GM06990 (cell line): ENCODE data around the gene METAP2.

ENCODE experiments used
- DNase-seq: peaks from one replicate; pipeline ENCODE4 v3.0.0-alpha.2; 2011; ENCODE audit not compliant: insufficient read length; ENCODE audit errors: extremely low read depth
- H3K27me3 ChIP-seq: replicated peaks from 2 replicates; pipeline ENCODE4 v1.6.0; 2011; ENCODE audit warnings: low read length; ENCODE audit not compliant: control insufficient read depth, insufficient read depth
- H3K36me3 ChIP-seq: 2 replicates; pipeline ENCODE4 v1.5.1; 2011; ENCODE audit warnings: low read length; ENCODE audit not compliant: control insufficient read depth, insufficient read depth
- H3K4me3 ChIP-seq: replicated peaks from 2 replicates; pipeline ENCODE4 v1.5.1; 2011; ENCODE audit warnings: low read depth, mild to moderate bottlenecking, control low read depth, low read length
- TF ChIP-seq, protein P1 (sequence below): IDR thresholded peaks from 2 replicates; pipeline ENCODE4 v1.5.1; 2011; ENCODE audit warnings: low read length, control low read depth, mild to moderate bottlenecking, inconsistent platforms; ENCODE audit not compliant: insufficient read depth, poor library complexity, severe bottlenecking

Gene METAP2

GRCh38 chr12:95533985-95534384 is 60.0 kb downstream of the METAP2 start:
- Histone ChIP-seq H3K36me3 (no peaks in the 10 kb centered on the region), H3K4me3 (no peak overlapping the region), H3K27me3 (no peaks in the 10 kb centered on the region)
- no peak for DNase-seq
- TF ChIP-seq, protein P1, sequence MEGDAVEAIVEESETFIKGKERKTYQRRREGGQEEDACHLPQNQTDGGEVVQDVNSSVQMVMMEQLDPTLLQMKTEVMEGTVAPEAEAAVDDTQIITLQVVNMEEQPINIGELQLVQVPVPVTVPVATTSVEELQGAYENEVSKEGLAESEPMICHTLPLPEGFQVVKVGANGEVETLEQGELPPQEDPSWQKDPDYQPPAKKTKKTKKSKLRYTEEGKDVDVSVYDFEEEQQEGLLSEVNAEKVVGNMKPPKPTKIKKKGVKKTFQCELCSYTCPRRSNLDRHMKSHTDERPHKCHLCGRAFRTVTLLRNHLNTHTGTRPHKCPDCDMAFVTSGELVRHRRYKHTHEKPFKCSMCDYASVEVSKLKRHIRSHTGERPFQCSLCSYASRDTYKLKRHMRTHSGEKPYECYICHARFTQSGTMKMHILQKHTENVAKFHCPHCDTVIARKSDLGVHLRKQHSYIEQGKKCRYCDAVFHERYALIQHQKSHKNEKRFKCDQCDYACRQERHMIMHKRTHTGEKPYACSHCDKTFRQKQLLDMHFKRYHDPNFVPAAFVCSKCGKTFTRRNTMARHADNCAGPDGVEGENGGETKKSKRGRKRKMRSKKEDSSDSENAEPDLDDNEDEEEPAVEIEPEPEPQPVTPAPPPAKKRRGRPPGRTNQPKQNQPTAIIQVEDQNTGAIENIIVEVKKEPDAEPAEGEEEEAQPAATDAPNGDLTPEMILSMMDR = no peak

- H3K36me3 ChIP-seq = no peaks in the 10 kb centered on the region
- no peak for DNase-seq
- TF ChIP-seq, protein P1 = no peak
- H3K4me3 ChIP-seq = no peak overlapping the region
- no peaks in the 10 kb centered on the region for H3K27me3 ChIP-seq
Observed at GRCh38 chr12:95538006-95538405, 64.1 kb downstream of the METAP2 start.

GRCh38 chr12:95538656-95539055 is 64.7 kb downstream of the METAP2 start:
- TF ChIP-seq, protein P1 = no peak
- Histone ChIP-seq H3K36me3 (no peaks in the 10 kb centered on the region), H3K4me3 (no peak overlapping the region), H3K27me3 (no peaks in the 10 kb centered on the region)
- no peak for DNase-seq

GRCh38 chr12:95541436-95541835 is 67.5 kb downstream of the METAP2 start:
- no peaks in the 10 kb centered on the region for H3K27me3 ChIP-seq
- no peak overlapping the region for H3K4me3 ChIP-seq
- DNase-seq = no peak
- H3K36me3 ChIP-seq = no peaks in the 10 kb centered on the region
- TF ChIP-seq, protein P1 = no peak

DNA sequence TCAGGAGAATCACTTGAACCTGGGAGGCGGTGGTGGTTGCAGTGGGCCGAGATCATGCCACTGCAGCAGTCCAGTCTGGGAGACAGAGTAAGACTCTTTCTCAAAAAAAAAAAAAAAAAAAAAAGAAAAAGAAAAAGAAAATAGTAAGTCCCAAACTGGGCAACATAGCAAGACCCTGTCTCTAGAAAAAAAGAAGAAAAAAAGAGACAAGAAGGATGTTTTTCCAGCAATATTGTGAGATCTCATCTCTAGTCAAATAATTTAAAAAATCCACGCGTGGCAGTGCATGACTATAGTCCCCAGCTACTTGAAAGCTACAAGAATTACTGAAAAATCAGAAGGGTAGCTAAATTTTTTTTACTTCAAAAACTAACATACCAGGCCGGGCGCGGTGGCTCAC is 69.4 kb downstream of the METAP2 start:
- H3K36me3 ChIP-seq = no peaks in the 10 kb centered on the region
- no peaks in the 10 kb centered on the region for H3K27me3 ChIP-seq
- DNase-seq = no peak
- H3K4me3 ChIP-seq = no peak overlapping the region
- TF ChIP-seq, protein P1 = no peak

DNA sequence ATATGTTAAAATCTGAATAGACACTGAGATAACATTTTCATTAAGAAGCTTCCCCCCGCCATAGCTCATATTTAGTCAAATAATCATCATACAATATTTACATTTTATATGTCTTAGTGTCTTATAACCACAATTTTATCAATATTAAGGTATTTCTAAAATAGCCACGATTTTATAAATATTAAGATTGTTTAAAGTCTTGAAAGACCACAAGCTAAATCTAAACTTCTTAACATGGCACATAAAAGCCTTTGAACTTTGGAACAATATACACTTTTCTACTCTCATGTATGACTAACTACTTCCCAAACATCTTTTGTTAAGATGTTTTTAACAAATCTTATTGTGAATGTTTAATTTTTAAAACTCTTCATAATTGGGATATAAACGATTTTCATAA is 70.8 kb downstream of the METAP2 start:
- Histone ChIP-seq H3K36me3 (no peaks in the 10 kb centered on the region), H3K27me3 (no peaks in the 10 kb centered on the region), H3K4me3 (no peak overlapping the region)
- TF ChIP-seq, protein P1 = no peak
- DNase-seq = no peak
